HG02571 (cell line): ENCODE measurements around the gene CACNA1A.
"Not testable (repeated sequence)": the region's sequence is repeated elsewhere in the genome, so short reads cannot be mapped to it uniquely, and the experiment has no call there.

Source experiments
- ATAC-seq: cut with Tn5 transposase; IDR thresholded peaks from one replicate; pipeline ENCODE4 v1.9.1; 2021; ENCODE audit warnings: mild to moderate bottlenecking, moderate library complexity; ENCODE audit not compliant: unreplicated experiment

The CACNA1A gene

GRCh38 chr19:13506471-13506820 lies at the start of gene CACNA1A:
Gene CACNA1A (minus strand): TSS chr19:13506479. CDS start chr19:13506224, 255 bp downstream.
- no peak for ATAC-seq

- ATAC-seq, result no peak
Observed at GRCh38 chr19:13554506-13555240, 48.4 kb upstream of the CACNA1A start.

GRCh38 chr19:13553880-13554400 lies 47.7 kb upstream of the CACNA1A start:
- no peak for ATAC-seq

GRCh38 chr19:13548131-13548530 lies 41.9 kb upstream of the CACNA1A start:
- no peak for ATAC-seq

- no peak for ATAC-seq
Observed at GRCh38 chr19:13547102-13547501, 40.8 kb upstream of the CACNA1A start.

GRCh38 chr19:13544423-13544822 lies 38.1 kb upstream of the CACNA1A start:
- ATAC-seq, result no peak

- no peak for ATAC-seq
Observed at GRCh38 chr19:13541554-13541953, 35.3 kb upstream of the CACNA1A start.

- ATAC-seq, result no peak
Observed at GRCh38 chr19:13539332-13539731, 33.1 kb upstream of the CACNA1A start.

GRCh38 chr19:13538601-13539253 lies 32.4 kb upstream of the CACNA1A start:
- ATAC-seq, result no peak

- ATAC-seq, result no peak
Observed at GRCh38 chr19:13537454-13537853, 31.2 kb upstream of the CACNA1A start.

GRCh38 chr19:13530720-13531119 lies 24.4 kb upstream of the CACNA1A start:
- no peak for ATAC-seq

- ATAC-seq, result not testable (repeated sequence)
Observed at GRCh38 chr19:13529721-13530120, 23.4 kb upstream of the CACNA1A start.

- ATAC-seq, result no peak
Observed at GRCh38 chr19:13526552-13526951, 20.3 kb upstream of the CACNA1A start.

GRCh38 chr19:13521066-13521465 lies 14.8 kb upstream of the CACNA1A start:
- ATAC-seq, result no peak

- ATAC-seq, result no peak
Observed at GRCh38 chr19:13511947-13512346, 5.7 kb upstream of the CACNA1A start.

GRCh38 chr19:13507053-13507611 lies 853 bp upstream of the CACNA1A start:
- no peak for ATAC-seq

- no peak for ATAC-seq
Observed at GRCh38 chr19:13505761-13506470, 363 bp downstream of the CACNA1A start.

GRCh38 chr19:13505164-13505695 lies 1.0 kb downstream of the CACNA1A start:
- ATAC-seq, result no peak

GRCh38 chr19:13503570-13504235 lies 2.6 kb downstream of the CACNA1A start:
- no peak for ATAC-seq

- no peak for ATAC-seq
Observed at GRCh38 chr19:13502231-13502630, 4.0 kb downstream of the CACNA1A start.

GRCh38 chr19:13499692-13500091 lies 6.6 kb downstream of the CACNA1A start:
- no peak for ATAC-seq
